OCI-LY1 (cell line): Measurements from ENCODE around the gene RREB1.

Experiments used
- H2AFZ ChIP-seq: fragments of 200-600 bp; sonication (generic), shearing (Covaris generic); 2 replicates; pipeline ENCODE4 v1.6.0; 2014; ENCODE audit warnings: antibody characterized with exemption, mild to moderate bottlenecking, low read length
- H3F3A ChIP-seq: fragments of 200-600 bp; sonication (generic), shearing (Covaris generic); 2 replicates; pipeline ENCODE4 v1.6.0; 2014; ENCODE audit warnings: mild to moderate bottlenecking, antibody characterized with exemption, low read length, moderate library complexity; ENCODE audit not compliant: insufficient read depth
- H3K27ac ChIP-seq: fragments of 200-600 bp; sonication (generic); 2 replicates; pipeline ENCODE4 v1.5.1; 2014; ENCODE audit warnings: low read length, mixed run types, mild to moderate bottlenecking, low read depth; ENCODE audit not compliant: poor library complexity, severe bottlenecking
- H3K27me3 ChIP-seq: fragments of 200-600 bp; sonication (generic); 2 replicates; pipeline ENCODE4 v1.6.0; 2014; ENCODE audit warnings: antibody characterized with exemption, mild to moderate bottlenecking, low read length, moderate library complexity; ENCODE audit not compliant: insufficient read depth
- H3K36me3 ChIP-seq: fragments of 200-600 bp; sonication (generic); 2 replicates; pipeline ENCODE4 v1.6.1; 2014; ENCODE audit warnings: mild to moderate bottlenecking, antibody characterized with exemption, low read length, moderate library complexity, mixed read lengths; ENCODE audit not compliant: insufficient read depth
- H3K4me1 ChIP-seq: fragments of 200-600 bp; sonication (generic); 2 replicates; pipeline ENCODE4 v1.5.1; 2014; ENCODE audit warnings: mild to moderate bottlenecking, low read length, moderate library complexity; ENCODE audit not compliant: insufficient read depth, severe bottlenecking
- H3K4me2 ChIP-seq: fragments of 200-600 bp; sonication (generic), shearing (Covaris generic); 2 replicates; pipeline ENCODE4 v1.6.1; 2014; ENCODE audit warnings: low read length
- H3K4me3 ChIP-seq: fragments of 200-600 bp; sonication (generic); 2 replicates; pipeline ENCODE4 v1.5.1; 2014; ENCODE audit warnings: low read length, low read depth, mild to moderate bottlenecking, mixed read lengths; ENCODE audit not compliant: poor library complexity, severe bottlenecking
- H3K79me2 ChIP-seq: fragments of 200-600 bp; shearing (Covaris generic); 2 replicates; pipeline ENCODE4 v1.6.1; 2016; ENCODE audit warnings: mixed run types, low read length, mixed read lengths; ENCODE audit not compliant: insufficient read depth
- H3K9ac ChIP-seq: fragments of 200-600 bp; sonication (generic), shearing (Covaris generic); 2 replicates; pipeline ENCODE4 v1.6.1; 2014; ENCODE audit warnings: mild to moderate bottlenecking, low read length, mixed read lengths
- H3K9me2 ChIP-seq: fragments of 200-600 bp; sonication (generic), shearing (Covaris generic); 2 replicates; pipeline ENCODE4 v1.6.1; 2014; ENCODE audit warnings: low read depth, mild to moderate bottlenecking, low read length, mixed read lengths
- H3K9me3 ChIP-seq: fragments of 200-600 bp; shearing (Covaris generic); 2 replicates; pipeline ENCODE4 v1.6.1; 2014; ENCODE audit warnings: low read length, mixed read lengths
- H4K20me1 ChIP-seq: fragments of 200-600 bp; sonication (generic), shearing (Covaris generic); 2 replicates; pipeline ENCODE4 v1.6.0; 2016; ENCODE audit warnings: mild to moderate bottlenecking, low read length; ENCODE audit not compliant: insufficient read depth
- EZH2 ChIP-seq: fragments of 200-600 bp; sonication (generic), shearing (Covaris generic); IDR thresholded peaks from 2 replicates; pipeline ENCODE4 v1.8.0; 2017; ENCODE audit warnings: borderline replicate concordance, mixed run types, mild to moderate bottlenecking, antibody characterized with exemption, low read length, moderate library complexity, mixed read lengths
- TF ChIP-seq, protein P1 (sequence below): fragments of 200-600 bp; sonication (generic), shearing (Covaris generic); IDR thresholded peaks from 2 replicates; pipeline ENCODE4 v1.5.1; 2017; ENCODE audit warnings: mild to moderate bottlenecking, antibody characterized with exemption, low read length, moderate library complexity, mixed read lengths

Gene RREB1

DNA sequence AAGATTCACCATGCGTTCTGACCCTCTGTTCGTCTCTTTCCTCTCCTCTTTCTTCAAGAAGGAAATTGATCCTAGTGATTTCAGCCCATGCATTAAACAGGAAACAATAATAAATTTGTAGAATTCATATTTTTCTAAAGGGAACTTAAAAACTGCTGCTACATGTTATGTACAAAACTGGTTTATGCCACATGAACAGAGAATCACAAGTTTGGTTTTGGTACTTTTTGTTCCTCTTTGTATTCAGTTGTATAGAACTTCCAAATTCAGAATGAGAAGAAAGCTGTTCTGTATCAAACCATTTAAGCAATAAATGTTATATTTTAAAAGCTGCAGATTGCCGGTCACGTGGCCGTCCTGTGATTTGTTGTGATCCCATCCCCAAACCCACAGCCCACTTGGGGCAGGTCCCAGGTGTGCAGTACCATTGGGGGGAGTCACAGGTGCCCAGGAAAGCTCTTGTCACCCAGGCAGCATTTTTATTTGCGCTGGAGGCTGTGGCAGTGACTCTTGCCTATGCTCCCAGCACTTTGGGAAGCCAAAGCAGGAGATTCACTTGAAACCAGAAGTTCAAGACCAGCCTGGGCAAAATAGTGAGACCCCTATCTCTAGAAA, 144.0 kb downstream of the RREB1 start:
- Histone ChIP-seq H3K9me3 (peaks cover 2% of the 10 kb centered on the region; the same call in 1 of the 2 replicates), H3K9me2 (no peaks in the 10 kb centered on the region), H3K36me3 (peaks cover 13% of the 10 kb centered on the region), H4K20me1 (no peaks in the 10 kb centered on the region), H3K4me1 (no peaks in the 10 kb centered on the region), H3K27me3 (peaks cover 5% of the 10 kb centered on the region; the same call in 1 of the 2 replicates), H3F3A (no peaks in the 10 kb centered on the region), H3K4me3 (no peak overlapping the region), H3K9ac (no peak overlapping the region), H2AFZ (no peak overlapping the region), H3K79me2 (no peaks in the 10 kb centered on the region), H3K4me2 (no peak overlapping the region), H3K27ac (no peak overlapping the region)
- TF ChIP-seq, protein P1, sequence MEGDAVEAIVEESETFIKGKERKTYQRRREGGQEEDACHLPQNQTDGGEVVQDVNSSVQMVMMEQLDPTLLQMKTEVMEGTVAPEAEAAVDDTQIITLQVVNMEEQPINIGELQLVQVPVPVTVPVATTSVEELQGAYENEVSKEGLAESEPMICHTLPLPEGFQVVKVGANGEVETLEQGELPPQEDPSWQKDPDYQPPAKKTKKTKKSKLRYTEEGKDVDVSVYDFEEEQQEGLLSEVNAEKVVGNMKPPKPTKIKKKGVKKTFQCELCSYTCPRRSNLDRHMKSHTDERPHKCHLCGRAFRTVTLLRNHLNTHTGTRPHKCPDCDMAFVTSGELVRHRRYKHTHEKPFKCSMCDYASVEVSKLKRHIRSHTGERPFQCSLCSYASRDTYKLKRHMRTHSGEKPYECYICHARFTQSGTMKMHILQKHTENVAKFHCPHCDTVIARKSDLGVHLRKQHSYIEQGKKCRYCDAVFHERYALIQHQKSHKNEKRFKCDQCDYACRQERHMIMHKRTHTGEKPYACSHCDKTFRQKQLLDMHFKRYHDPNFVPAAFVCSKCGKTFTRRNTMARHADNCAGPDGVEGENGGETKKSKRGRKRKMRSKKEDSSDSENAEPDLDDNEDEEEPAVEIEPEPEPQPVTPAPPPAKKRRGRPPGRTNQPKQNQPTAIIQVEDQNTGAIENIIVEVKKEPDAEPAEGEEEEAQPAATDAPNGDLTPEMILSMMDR: no peak
- no peak for TF ChIP-seq EZH2

DNA sequence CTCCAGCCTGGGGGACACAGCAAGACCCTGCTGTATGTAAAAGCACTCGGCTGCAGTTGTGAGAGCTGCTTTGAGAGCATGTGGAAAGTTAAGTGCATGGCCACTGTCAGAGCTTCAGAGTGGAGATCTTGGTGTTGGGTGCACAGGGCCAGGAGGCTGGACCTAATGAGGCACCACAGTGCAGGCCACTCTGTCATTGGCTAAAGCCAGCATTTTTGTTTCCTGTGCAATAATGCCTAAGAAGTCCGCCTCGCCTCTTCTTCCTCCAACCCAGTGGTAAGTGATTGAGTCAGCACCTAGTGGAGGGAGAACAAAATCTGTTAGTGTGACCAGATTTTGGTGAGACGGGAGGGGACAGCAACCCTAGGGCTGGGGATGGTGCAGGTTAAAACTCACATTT, 144.6 kb downstream of the RREB1 start:
- Histone ChIP-seq H3K4me3 (no peak overlapping the region), H3K4me2 (no peak overlapping the region), H3K9me3 (peaks cover 2% of the 10 kb centered on the region; the same call in 1 of the 2 replicates), H3K27ac (no peak overlapping the region), H3F3A (no peaks in the 10 kb centered on the region), H3K36me3 (peaks cover 13% of the 10 kb centered on the region), H2AFZ (no peak overlapping the region), H3K27me3 (peaks cover 5% of the 10 kb centered on the region; the same call in 1 of the 2 replicates), H4K20me1 (no peaks in the 10 kb centered on the region), H3K4me1 (no peaks in the 10 kb centered on the region), H3K9ac (no peak overlapping the region), H3K79me2 (no peaks in the 10 kb centered on the region), H3K9me2 (no peaks in the 10 kb centered on the region)
- TF ChIP-seq, protein P1: no peak
- TF ChIP-seq EZH2: no peak

DNA sequence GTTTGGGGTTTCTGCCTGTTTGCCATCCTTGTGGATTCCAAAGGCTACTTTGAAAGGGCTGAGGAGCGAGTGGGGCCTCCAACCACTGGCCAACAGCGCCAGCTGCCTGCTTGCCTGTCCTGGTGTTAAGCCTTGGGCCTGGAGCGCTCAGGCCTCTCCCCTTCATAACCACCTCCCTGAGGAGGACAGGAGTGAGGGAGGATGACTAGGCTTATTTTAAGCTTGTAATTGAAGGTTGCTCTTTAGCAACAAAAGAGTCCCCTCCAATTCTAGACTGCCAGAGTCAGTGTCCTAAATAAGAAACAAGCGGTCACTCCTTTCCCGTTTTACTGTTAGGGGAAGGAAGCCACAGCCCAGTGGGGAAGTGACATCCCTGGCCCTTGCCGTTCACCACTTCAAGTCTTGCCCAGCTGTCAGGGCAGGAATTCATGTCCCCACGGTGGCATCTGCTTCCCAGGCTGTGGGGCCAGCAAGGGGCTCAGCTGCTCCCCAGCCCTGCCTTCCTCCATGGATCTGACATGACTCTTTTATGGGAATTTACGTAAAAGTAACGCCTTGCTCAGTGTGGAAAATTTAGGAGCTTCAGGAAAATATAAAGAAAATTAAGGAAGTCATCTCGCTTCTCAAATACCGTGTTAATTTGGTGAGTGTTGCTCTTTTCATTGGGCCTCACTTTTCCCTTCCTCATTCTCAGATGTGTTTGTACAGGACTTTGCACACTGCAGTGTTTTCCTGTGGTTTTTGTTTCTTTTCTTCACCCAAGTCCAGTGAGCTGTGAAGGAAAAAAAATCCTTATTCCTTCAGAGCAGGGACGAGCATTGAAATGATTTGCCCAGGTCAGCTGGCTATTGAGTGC, 147.4 kb downstream of the RREB1 start:
- Histone ChIP-seq H3K79me2 (no peaks in the 10 kb centered on the region), H3K9me3 (peaks cover 2% of the 10 kb centered on the region; the same call in 1 of the 2 replicates), H3K27ac (no peak overlapping the region), H2AFZ (no peak overlapping the region), H3K9ac (no peak overlapping the region), H3K9me2 (no peaks in the 10 kb centered on the region), H4K20me1 (no peaks in the 10 kb centered on the region), H3K4me2 (no peak overlapping the region), H3K4me3 (no peak overlapping the region), H3K36me3 (peaks cover 2% of the 10 kb centered on the region; the same call in 1 of the 2 replicates), H3K4me1 (no peaks in the 10 kb centered on the region), H3F3A (no peaks in the 10 kb centered on the region), H3K27me3 (peaks cover 5% of the 10 kb centered on the region; the same call in 1 of the 2 replicates)
- TF ChIP-seq, protein P1: no peak
- TF ChIP-seq EZH2: no peak
